NCI-H146 treated with DMSO at 0.1 percent for 48 hours (cell line): ENCODE measurements around the gene NUDT14.

Experiments
- DNase-seq: peaks from one replicate; lab custom pipeline; 2025; ENCODE audit not compliant: unreplicated experiment; lab: John Stamatoyannopoulos, UW

Gene NUDT14

DNA sequence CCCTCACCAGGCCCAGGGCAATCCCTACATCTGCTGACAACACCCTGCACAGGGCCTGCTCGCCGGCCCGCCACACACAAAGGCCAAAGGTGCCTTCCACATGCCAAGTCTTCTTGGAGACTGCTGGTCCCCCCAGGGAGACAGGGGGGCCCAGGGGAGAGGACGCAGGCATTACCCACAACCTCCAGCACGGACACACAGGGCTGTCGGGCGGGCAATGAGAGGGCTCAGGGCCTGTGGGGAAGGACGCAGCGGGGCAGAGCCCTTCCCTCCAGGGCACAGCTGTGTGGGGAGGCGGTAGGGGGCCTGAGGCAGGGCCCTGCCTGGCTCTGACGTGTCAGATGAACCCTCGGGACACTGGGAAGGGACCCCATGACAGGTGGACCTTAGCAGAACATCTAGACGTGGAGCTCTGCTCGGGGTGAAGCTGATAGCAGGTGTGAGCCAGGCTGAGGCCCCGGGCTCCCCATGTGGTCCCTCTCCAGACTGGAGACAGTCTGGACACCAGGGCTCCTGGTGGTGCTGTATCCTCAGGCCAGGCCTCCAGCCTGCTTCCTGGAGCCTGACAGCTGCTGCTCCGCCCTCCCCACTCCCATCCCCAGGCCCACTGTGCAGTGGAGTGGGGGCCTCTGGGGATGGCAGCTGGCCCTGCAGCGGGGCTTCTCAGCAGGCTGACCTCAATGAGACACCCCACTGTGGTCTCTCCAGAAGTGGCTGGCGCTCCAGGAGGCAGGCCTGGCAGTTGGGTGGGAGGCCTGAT, 31.6 kb upstream of the NUDT14 start:
- DNase-seq = peak; percentile 82

DNA sequence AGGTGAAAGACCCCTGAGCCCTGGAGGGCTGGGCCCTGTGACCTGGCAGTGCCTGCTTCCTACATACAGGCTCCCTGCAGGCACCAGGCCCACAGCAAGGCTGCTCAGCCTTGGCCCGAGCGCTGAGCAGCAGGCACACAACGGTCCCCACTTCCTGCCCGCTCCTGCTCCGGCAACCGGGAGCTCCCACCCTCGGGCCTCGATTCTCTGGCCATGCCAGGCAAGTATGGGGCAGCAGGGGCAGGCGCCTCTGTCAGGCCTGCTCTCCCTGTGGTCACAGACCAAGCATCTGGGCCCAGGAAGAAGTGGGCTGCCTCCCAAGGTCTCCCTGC, 30.6 kb upstream of the NUDT14 start:
- DNase-seq = no peak

DNA sequence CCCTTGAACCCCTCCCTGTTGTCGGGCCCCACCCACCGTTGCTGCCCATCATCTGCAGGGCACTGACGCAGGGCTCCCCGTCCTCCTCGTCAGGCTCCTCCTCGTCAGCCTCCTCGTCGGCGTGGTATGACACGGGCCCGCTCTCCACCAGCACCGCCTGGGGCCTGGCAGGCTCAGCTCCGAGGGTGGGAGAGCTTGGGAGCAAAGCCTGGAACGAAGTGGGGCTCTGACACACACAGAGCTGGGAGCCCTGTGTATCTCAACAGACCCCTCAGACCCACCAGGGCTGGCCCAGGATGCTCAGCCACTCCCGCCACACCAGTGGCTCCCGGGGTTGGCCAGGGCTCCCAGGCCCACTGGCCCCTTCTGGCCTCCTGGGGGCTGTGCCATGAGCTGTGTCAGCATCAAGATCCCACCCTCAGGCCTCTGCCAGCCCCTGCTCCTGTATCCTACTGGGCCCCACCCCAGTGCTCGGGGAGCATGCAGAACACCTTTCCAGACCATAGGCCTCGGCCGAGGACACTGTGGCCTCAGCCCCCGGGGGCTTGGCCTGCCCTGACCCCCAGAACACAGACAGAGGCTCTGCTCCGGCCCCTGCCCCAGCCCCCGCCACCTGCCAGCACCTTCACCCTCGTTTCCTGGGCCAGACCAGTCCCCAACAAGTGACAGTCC, 30.1 kb upstream of the NUDT14 start:
- no peak for DNase-seq

DNA sequence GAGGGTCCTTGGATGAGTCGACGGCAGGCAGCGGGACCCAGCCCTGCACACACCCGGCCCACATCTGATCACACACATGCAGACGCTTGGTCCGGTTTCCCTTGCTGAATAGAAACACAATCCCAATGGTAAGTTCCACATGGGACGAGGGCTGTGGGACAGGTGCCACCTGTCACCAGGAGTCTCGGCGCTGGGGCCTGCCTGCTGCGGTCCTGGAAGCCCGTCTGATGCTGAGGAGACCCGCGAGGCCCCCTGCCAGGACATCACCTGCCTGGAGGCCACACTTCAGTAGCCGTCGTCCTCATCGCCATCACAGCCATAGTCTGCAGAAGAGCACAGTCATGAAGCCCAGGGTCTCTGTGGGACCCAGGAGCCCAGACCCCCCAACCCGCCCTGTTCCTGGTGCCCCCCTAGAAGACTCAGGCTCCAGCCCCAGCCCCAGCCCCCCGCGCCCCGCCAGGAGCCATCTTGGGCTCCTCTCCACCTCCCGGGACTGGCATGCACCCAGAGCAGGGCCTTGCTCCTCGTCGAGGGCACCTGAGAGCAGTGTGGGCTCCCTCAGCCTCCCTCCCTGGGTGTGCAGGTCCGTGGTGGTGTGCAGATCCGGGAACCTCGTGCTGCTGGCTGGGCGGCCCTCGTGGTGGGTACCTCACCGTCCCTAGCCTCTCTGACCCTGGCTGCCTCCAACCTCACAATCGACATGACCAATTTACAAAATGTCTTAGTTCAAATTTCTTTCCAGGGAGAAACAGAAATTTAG, 29.3 kb upstream of the NUDT14 start:
- no peak for DNase-seq

DNA sequence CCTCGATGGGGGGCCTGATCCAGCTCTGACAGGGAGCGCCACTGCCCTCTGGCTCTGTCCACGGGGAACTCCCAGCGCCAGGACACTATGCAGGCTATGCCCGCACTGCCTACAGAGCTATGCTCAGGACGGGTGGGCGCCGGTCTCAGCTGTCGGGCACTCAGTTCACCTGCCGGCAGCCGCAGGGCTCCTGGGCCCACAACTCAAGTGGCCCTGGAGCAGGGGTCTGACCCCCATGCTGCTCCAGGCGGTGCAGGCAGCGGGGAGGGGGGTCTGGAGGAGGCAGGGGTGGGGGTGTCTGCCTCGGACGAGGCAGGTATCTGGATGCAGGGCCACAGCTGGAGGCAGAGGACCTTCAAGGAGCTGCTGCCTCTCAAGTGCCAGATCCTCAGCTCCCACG, 28.5 kb upstream of the NUDT14 start:
- DNase-seq = no peak

DNA sequence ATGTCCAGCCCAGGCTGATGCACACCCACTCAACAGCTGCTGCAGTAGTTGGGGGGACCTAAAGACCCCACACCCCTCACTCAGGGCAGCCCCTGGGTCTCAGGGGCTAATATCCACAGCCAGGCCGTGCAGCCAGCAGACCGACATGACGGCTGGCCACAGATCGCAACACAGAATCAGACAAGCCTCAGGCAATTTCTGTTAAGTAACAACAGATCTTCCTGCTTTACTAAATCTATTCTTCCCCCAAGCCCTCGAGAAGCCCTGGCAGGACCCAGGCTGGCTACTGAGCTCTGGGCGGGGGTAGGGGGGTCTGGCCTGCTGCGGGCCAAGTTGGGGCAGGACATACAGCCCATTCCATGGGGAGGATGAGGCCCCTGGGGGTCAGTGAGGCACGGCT, 28.0 kb upstream of the NUDT14 start:
- DNase-seq = no peak

DNA sequence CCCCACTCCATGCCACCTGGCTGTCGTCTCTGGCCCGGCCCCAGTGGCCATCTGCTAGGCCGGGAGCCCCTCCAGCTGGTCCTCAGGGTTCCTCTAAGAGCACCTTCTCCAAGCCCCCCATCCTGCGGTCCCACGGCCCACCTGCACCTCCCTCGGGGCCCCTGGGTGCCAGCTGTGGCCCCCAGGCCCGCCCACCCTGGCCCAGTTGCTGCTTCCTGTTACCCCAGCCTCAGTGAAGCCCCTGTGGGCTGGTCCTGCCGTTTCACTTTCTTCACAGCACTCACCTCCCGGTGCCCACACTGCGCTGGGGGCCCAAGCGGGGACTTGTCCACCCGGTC, 27.6 kb upstream of the NUDT14 start:
- DNase-seq = no peak

DNA sequence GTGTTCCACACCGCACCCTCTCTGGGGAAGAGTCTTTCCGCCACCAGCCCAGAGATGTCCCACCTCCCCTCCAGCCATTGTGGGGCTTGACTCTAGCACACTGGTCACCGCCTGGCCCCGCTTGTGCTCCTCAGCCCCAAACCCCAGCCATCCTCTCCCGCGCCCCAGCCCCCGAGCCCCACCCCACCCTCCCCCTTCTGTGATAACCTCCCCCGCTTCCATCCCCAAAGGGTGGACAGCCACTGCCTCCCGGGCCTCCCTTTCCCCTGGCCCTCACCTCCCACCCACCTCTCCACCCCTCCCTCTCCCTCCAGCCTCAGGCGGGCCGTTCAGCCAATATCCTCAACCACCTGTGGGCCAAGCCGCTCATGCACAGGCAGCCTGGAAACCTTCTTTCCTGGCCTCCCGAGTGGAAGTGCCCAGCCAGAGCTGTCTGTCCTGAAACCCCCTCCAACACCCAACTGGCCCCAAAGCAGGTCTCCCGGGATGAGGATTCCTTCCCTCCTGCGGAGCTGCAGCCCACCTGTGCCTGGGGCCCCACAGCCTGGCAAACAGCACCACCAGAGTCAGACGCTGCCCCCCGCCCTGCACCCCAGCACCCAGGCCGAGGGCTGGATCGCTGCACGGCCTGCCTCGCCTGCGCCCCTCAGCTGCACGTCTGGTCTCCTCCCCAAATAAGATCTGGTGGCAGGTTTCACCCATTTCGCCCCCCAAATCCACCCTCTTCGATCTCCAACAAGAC, 27.1 kb upstream of the NUDT14 start:
- DNase-seq = no peak

DNA sequence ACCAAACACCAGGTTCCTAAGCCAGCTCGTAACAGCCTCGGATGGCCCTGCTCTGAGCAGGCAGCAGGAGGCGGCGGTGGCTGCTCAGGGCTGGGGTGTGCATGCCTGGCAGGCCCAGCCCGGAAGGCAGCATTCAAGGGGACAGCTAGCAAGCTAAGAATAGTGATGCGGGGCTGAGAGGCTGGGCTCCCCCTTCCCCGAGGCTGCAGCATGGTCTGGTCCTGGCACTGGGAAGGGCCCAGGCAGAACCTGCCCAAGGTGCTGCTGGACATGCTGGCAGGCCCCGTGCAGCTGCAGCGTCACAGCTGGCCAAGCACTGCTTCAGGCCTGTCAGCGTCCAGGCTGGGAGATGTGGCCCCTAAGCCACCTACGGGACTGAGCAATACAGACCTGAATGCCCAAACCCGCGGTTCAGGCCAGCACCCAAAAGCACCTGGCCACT, 26.4 kb upstream of the NUDT14 start:
- no peak for DNase-seq

DNA sequence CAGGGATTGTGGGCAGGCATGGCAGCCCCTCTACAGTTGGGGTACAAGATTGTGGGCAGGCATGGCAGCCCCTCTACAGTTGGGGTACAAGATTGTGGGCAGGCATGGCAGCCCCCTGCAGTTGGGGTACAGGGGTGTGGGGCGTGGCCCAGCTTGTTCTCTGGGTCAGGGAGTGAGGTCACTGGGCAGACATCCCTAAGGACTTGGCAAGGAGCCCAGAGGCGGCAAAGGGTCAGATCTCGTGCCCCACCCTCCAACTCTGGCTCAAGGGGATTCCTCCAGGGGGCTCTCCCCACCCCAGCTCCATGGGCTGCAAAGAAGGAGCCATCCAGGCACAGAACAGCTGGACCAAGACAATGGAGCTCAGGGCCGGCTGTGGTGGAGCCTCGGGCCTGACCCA, 25.8 kb upstream of the NUDT14 start:
- DNase-seq = no peak

DNA sequence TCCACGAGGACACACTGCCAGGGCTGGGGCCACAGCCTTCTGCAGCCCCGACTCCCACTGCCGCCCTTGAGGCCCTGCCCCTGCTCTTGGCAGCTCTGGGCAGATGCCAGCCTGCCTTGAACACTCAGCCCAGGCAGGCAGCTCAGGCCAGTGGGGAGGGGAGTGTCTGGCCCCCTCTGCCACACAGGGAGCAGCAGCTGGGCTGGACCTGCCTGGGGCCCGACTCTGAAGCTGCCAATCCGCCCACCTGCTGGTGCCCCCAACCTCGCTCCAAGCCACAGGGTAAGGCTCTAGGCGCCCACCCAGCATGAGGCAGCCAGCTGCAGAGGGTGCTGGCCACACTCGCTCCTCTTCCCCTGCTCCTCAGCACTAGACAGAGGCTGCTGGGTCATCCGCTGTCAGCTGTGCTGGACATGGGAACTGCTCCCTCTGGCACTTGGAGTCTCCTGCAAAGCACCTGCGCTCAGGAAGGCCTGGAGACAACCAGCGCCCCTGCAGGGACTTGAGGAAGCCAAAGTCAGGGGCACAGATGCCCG, 24.6 kb upstream of the NUDT14 start:
- peak; percentile 38 for DNase-seq

DNA sequence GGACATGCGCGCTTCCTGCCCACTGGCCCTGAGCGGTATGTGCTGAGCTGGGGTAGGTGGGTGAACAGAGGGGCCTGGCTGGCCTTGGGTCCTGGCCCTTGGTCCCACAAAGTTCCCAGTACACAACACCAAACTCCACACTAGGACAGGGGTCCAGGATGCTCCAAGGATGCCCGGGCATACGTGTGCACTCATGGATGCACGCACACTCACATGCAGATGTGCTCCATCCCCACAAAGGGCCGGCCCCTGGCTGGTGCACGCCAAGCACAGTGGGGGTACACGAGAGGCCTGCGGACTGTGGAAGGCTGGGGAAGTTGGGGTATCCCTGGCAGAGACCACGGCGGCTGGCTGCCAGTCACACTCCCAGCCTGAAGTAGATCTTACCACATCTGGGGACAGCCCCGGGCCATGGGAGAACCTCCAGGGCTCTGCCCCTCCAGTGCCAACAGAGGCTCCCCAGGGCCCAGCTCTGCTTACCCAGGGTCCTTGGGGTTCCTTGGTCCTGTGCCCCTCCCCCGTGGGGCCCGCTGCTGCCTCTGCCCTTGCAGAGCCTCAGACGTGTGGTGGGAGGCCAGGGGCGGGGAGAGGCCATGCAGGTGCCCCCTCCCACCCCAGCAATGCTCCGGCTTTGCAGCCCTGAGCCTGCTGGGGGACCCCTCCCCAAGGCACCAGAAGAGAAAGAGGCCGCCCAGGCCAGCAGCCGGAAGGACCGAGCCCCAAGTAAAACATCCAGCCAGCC, 24.0 kb upstream of the NUDT14 start:
- DNase-seq = no peak

DNA sequence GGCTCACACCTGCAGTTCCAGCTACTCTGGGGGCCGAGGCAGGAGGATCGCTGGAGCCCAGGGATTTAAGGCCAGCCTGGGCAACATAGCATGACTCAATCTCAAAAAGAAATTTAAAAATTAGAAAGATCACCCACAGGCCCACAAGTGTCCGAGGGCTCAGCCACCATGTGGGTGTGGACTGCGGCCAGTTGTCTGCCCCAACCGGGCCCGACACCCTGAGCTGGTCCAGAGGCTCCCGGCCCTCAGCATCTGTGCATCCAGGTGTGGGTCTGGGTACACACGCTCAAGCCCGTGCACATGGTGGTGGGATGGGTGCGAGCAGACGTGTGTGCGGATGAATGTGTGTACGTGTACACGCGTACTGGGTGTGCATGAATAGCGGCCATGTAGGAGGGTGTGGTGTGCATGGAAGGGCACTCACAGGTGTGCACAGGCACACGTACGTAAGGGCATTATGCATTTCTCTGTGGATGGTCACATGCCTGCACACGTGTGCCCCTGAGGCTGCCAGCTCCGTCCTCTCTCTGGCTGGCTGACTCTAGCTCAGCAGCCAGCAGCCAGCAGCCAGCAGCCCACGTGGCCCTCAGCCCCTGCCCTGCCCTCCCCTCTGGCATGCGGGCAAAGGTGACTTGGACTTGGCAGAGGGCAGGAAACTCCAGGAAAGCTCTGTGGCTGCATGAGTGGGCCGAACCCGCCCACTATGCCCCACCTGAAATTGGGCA, 23.3 kb upstream of the NUDT14 start:
- no peak for DNase-seq

DNA sequence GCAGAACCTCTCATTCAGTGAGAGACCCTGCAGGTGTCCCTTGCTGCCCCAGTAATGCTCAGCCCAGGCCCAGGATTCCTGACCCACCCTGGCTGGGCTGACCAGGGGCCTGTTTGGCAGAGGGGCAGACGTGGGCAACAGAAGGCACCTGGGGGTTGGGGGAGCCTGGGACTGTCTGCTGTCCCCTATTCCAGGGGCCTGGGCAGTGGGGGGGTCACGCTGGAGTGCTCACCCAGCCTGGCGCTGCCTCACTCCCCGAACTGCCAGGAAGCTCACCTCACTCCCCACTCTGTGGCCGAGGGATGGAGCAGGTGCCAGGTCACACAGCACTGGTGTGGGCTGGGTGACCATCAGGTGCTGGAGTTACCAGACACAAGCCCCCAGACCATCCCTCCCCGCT, 22.6 kb upstream of the NUDT14 start:
- DNase-seq = no peak

DNA sequence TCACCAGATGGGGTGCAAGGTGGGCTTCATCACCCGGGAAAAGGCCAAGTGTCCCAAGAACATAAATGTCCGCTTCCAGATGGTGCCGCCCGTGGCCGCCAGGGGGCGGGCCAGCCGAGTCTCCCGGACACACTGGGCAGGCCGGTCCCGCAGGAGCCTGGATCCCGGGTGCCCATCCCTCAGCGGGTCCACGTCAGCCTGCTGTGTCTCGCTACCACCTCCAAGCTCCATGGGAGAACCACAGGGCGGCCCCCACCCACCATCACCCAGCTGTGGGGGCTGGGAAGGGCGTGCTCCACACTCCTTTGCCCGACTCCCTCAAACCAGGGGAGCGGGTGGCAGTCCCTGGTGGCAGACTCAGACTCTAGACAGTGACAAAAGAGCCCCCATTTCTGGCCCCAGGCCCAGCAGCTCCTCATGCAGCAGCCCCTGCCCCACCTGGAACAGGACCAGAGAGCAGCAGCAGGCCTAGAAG, 22.0 kb upstream of the NUDT14 start:
- no peak for DNase-seq

DNA sequence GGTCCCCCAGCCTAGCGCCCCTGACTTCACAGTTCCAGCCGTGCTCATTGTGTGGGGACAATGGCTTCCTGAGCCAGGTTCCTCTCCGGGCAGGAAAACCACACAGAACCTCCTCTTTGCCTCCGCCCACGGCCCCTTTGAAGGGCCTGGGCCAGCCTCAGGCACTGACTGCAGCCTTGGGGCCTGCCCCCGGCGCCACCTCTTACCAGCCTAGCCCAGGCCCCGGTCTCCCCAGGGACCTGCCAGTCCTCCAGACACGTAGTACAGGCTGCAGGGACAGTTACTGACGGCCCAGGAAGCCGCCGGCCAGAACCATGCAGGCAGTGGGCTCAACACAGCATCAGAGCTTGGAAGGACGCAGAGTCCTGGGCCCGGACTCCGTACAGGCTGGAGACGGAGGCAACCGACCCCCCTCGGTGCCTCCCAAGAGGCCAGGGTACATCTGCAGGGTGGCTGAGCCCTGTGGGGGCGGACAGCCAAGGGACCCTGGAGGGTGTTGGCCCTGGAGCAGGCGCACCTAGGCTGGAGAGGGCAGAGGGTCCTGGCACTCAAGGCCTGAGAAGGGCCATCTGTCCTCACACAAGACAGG, 20.9 kb upstream of the NUDT14 start:
- no peak for DNase-seq

DNA sequence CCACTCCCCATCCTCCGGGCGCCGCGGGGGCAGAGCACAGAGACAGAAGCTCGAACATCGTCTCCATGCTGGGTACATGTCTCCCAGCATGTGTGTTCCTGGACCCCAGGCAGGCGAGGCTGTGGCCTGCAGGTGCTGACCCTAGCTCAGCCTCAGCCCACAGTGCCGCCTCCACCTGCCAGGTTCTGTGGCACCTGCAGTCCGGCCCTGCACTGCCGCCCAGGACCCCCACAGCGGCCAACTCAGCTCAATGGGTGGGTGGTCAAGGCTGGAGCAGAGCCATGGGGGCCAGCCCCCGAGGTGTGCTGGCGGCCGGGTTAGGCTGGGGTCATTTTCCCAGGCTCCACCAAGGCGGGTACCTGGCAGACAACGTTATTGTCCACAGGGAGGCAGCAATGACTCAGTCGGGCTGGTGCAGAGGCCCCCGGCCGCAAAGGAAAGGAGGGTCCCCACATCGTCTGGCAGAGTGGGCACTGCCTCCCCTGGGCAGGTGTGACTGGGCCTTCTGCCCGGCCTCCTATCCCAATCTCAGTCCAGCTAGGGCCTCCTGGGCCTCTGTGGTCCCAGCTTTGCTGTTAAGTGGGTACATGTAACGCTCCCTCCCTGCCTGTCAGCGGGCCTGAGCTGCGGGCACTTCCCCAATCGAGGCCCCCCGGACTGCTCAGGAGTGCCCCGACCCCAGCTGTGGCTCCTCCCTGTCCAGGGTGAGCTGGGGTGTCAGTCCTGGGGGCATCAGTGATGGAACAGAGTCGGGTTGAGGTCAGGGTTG, 20.2 kb upstream of the NUDT14 start:
- no peak for DNase-seq

DNA sequence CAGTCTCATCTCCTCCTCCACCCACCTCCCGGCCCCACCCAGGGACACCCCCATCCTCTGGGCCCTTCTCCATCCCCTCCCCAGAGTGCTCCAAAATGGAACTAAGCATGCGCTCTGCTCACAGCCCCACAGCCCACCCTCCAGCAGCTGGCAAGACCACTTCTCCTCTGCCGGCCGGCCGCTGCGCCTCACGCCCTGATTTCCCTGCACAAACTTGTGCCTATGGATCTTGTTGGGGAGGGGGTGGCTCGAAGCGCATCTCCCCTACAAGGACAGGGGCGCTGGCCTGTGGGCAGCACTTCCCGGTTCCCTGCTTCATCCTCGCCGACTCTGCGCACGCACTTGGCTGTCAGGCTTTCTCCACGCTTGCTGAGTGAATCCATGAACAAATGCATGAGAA, 19.5 kb upstream of the NUDT14 start:
- no peak for DNase-seq

DNA sequence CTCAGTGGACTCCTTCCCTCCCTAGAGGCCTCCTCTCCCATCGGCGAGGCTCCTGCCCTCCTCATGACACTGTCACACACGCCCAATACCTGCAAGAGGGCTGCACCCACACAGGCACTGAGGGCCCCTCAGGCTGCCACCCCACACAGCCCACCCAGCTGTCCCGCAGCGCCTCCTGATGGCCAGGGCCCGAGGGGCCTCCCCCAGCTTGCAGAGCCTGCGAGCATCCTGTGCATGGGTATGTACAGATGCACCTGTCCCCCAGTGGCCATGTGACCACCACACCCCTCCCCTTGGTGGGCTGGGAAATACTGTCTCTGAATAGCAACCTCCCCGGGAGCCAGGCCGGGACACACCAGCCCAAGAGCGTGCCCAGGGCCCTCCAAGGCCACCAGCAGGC, 19.0 kb upstream of the NUDT14 start:
- DNase-seq = no peak
